Stimulated activated naive CD8-positive, alpha-beta T cell treated with anti-CD3 and anti-CD28 coated beads, Interleukin-15, Interleukin-2, amounts not matched to agents 100 ng/mL and 50 ng/mL, for 24 hours (primary cell): Measurements from ENCODE around the gene NEMP1.
A peak's percentile ranks its signal among the peaks of the same experiment; 100 is the strongest.
"Not testable (repeated sequence)": the region's sequence is repeated elsewhere in the genome, so short reads cannot be mapped to it uniquely, and the experiment has no call there.

ENCODE experiments used
- H3K27ac Mint-ChIP-seq: one replicate; pipeline ENCODE4 v1.8.0; 2021; ENCODE audit warnings: mild to moderate bottlenecking, mixed read lengths
- H3K27me3 Mint-ChIP-seq: one replicate; pipeline ENCODE4 v1.8.0; 2021; ENCODE audit warnings: mixed read lengths
- H3K36me3 Mint-ChIP-seq: one replicate; pipeline ENCODE4 v1.8.0; 2021; ENCODE audit warnings: low read depth, mixed read lengths
- H3K4me1 Mint-ChIP-seq: one replicate; pipeline ENCODE4 v1.8.0; 2021; ENCODE audit warnings: low read depth, mixed read lengths
- H3K4me3 Mint-ChIP-seq: one replicate; pipeline ENCODE4 v1.8.0; 2021; ENCODE audit warnings: mild to moderate bottlenecking, mixed read lengths
- H3K9me3 Mint-ChIP-seq: one replicate; pipeline ENCODE4 v1.8.0; 2021; ENCODE audit warnings: mixed read lengths

The NEMP1 gene

DNA sequence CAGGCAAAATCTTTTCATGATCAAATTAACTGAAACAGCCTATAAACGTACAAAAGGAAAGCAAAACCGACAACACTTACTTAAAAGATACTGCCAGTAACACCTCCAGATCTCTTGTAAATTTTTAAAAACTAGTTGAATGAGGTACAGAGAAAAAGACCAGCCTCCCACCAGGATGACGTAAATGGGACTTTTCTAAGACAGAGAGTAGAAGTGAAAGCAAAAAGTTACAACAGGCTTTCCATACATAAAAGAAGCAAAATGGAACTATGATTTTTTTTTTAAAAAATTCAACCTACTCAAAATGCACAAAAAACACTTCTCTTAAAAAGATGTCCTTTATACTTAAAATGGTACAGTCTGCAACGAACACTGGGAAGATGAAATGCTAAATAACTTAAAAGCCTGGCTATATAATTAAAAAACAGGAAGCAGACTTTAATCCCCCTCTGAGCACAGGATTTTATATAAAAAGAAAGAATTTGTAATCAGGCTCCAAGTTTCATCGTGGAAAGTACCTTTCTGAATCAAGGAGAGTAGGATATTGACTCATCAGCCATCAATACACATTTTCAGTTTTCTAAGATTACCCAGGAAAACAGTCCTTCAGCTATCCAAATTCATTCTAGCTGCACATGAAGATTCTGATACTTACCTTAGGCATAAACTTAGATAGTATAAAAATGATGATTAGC, 14.5 kb downstream of the NEMP1 start:
- peaks cover 59% of the 10 kb centered on the region for H3K36me3 Mint-ChIP-seq
- H3K9me3 Mint-ChIP-seq, result peaks cover 4% of the 10 kb centered on the region
- H3K4me1 Mint-ChIP-seq, result peaks cover 76% of the 10 kb centered on the region
- no peaks in the 10 kb centered on the region for H3K27me3 Mint-ChIP-seq
- H3K27ac Mint-ChIP-seq, result peak overlapping the region; percentile 95
- peak overlapping the region; percentile 85 for H3K4me3 Mint-ChIP-seq

GRCh38 chr12:57058454-57058853, 20.1 kb downstream of the NEMP1 start:
- H3K36me3 Mint-ChIP-seq, result peaks cover 68% of the 10 kb centered on the region
- H3K4me3 Mint-ChIP-seq, result no peak overlapping the region
- no peak overlapping the region for H3K27ac Mint-ChIP-seq
- H3K4me1 Mint-ChIP-seq, result peaks cover 48% of the 10 kb centered on the region
- H3K9me3 Mint-ChIP-seq, result no peaks in the 10 kb centered on the region
- no peaks in the 10 kb centered on the region for H3K27me3 Mint-ChIP-seq

- Mint-ChIP-seq H3K27ac (no peak overlapping the region), H3K9me3 (no peaks in the 10 kb centered on the region), H3K27me3 (no peaks in the 10 kb centered on the region), H3K4me1 (peaks cover 36% of the 10 kb centered on the region), H3K4me3 (no peak overlapping the region), H3K36me3 (peaks cover 71% of the 10 kb centered on the region)
Observed at GRCh38 chr12:57057067-57057751, 21.4 kb downstream of the NEMP1 start.

DNA sequence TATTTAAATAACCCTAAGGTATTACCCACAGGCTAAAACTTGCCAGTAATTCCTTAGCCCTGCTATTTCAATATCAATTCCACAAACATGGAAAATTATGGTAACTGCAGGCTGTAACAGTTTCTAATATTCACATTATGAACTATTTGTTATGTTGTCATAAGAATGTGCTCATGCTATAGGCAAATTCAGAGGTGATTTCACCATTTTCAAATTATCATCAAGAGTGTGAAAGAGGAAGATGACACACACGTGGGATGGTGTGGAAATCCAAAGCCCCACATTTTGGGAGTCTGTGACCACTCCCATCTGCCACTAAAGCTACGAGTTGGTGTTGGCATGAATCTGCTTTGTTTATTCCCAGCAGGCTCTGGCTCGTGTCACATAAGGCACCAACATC, 22.8 kb downstream of the NEMP1 start:
- peaks cover 43% of the 10 kb centered on the region for H3K4me1 Mint-ChIP-seq
- H3K27me3 Mint-ChIP-seq, result no peaks in the 10 kb centered on the region
- no peak overlapping the region for H3K4me3 Mint-ChIP-seq
- H3K27ac Mint-ChIP-seq, result no peak overlapping the region
- H3K36me3 Mint-ChIP-seq, result peaks cover 68% of the 10 kb centered on the region
- H3K9me3 Mint-ChIP-seq, result no peaks in the 10 kb centered on the region

DNA sequence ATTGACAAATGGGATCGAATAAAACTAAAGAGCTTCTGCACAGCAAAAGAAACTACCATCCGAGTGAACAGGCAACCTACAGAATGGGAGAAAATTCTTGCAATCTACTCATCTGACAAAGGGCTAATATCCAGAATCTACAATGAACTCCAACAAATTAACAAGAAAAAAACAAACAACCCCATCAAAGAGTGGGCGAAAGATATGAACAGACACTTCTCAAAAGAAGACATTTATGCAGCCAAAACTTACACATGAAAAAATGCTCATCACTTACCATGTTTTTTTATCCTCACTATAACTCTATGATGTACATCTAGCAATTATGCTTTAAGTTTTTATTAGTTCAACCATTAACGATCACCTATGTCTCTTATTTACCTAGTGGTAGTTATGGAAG, 24.7 kb downstream of the NEMP1 start:
- Mint-ChIP-seq H3K4me1 (peaks cover 40% of the 10 kb centered on the region), H3K36me3 (peaks cover 51% of the 10 kb centered on the region)
- H3K27ac Mint-ChIP-seq, H3K4me3 Mint-ChIP-seq, H3K27me3 Mint-ChIP-seq, H3K9me3 Mint-ChIP-seq: not testable (repeated sequence)

GRCh38 chr12:57053146-57053545, 25.4 kb downstream of the NEMP1 start:
- H3K9me3 Mint-ChIP-seq, H3K4me3 Mint-ChIP-seq, H3K27me3 Mint-ChIP-seq, H3K27ac Mint-ChIP-seq: not testable (repeated sequence)
- Mint-ChIP-seq H3K4me1 (peaks cover 42% of the 10 kb centered on the region), H3K36me3 (peaks cover 43% of the 10 kb centered on the region)

GRCh38 chr12:57051011-57051410, 27.6 kb downstream of the NEMP1 start:
- H3K9me3 Mint-ChIP-seq, result no peaks in the 10 kb centered on the region
- H3K27ac Mint-ChIP-seq, result no peak overlapping the region
- H3K4me3 Mint-ChIP-seq, result no peak overlapping the region
- peaks cover 44% of the 10 kb centered on the region for H3K4me1 Mint-ChIP-seq
- peaks cover under 1% of the 10 kb centered on the region for H3K27me3 Mint-ChIP-seq
- peaks cover 24% of the 10 kb centered on the region for H3K36me3 Mint-ChIP-seq

DNA sequence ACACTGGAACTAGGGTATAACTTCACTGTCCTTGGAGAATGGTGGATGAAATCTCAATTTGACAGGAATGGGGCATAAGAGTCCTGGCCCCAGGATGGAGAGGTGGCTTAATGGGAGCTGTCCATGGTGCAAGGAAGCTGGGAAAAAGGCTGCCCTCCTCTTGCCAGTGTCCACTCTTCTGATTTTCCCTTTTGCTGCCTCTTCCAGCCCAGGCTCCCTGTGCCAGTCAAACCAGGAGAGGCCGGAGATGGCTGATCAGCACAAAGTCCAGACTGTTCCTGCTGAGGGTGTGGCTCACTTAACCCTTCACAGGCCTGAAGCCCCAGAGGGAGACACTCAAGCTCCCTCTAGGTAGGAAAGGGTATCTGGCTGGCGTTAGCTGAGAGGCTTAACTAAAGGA, 28.7 kb downstream of the NEMP1 start, which contains the start of gene MYO1A:
MYO1A (minus strand) TSS at position 240 of the 400 bp plus-strand sequence. CDS start 1,806 bp downstream, outside the sequence.
- peaks cover 16% of the 10 kb centered on the region for H3K36me3 Mint-ChIP-seq
- H3K27ac Mint-ChIP-seq, result no peak within 1 kb of the TSS
- no peak within 1 kb of the TSS for H3K4me3 Mint-ChIP-seq
- peaks cover 4% of the 10 kb centered on the region for H3K27me3 Mint-ChIP-seq
- H3K4me1 Mint-ChIP-seq, result peaks cover 52% of the 10 kb centered on the region
- H3K9me3 Mint-ChIP-seq, result no peaks in the 10 kb centered on the region

- Mint-ChIP-seq H3K4me1 (peaks cover 52% of the 10 kb centered on the region), H3K4me3 (no peak overlapping the region), H3K27ac (no peak overlapping the region), H3K27me3 (peaks cover 4% of the 10 kb centered on the region), H3K36me3 (peaks cover 13% of the 10 kb centered on the region), H3K9me3 (no peaks in the 10 kb centered on the region)
Observed at GRCh38 chr12:57049119-57049446, 29.5 kb downstream of the NEMP1 start.

GRCh38 chr12:57048423-57049118, 30.0 kb downstream of the NEMP1 start:
- H3K4me1 Mint-ChIP-seq, result peaks cover 52% of the 10 kb centered on the region
- peaks cover 4% of the 10 kb centered on the region for H3K27me3 Mint-ChIP-seq
- no peaks in the 10 kb centered on the region for H3K9me3 Mint-ChIP-seq
- H3K4me3 Mint-ChIP-seq, result no peak overlapping the region
- peak overlapping the region; percentile 60 for H3K27ac Mint-ChIP-seq
- peaks cover 8% of the 10 kb centered on the region for H3K36me3 Mint-ChIP-seq

- peak overlapping the region; percentile 24 for H3K4me3 Mint-ChIP-seq
- H3K27ac Mint-ChIP-seq, result peak overlapping the region; percentile 80
- H3K4me1 Mint-ChIP-seq, result peaks cover 52% of the 10 kb centered on the region
- peaks cover 4% of the 10 kb centered on the region for H3K27me3 Mint-ChIP-seq
- no peaks in the 10 kb centered on the region for H3K9me3 Mint-ChIP-seq
- H3K36me3 Mint-ChIP-seq, result peaks cover 2% of the 10 kb centered on the region
Observed at GRCh38 chr12:57047981-57048380, 30.6 kb downstream of the NEMP1 start.

DNA sequence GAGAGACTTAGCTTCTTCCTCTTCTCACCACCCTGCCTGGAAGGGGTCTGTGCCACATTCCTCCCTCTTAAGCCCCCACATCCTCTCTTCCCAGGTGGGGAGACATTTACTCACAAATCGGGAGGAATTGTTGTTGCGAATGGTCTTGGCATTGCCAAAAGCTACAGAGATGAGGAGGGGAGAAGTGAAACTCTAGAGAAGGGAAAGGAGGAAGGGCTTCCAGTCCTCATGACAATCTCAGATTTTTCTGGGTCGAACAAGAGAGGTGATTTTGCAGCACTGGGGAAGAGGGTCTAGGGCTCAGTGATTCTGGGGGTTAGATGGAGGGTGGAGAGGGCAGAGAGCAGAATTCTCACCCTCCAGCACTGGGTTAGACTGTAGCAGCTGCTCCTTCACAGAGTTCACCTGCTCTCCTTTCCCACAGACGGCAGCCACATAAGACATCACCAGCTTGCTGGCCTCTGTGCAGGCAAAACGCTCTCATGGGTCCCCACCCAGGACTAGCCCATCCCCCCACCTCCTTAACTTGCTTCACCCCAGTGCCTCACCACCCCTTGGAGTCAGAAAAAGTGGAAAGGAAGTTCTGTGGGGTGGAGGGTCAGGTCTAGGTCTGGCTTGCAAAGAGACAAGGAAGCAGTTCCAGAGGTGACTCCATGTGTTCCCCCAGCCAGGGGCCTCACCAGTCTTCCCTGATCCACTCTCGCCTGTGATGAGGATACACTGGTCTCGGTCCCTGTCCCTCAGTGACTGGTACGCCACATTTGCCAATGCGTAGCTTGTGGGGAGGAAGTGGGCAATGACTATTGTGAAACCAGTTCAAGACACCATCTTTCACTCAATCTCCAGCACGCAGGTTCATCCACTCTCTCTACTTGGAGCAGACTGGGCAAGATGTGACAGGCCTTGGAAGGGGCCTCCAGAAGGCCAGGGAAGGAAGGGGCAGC, 31.4 kb downstream of the NEMP1 start:
- H3K4me3 Mint-ChIP-seq, result peak overlapping the region; percentile 24
- peak overlapping the region; percentile 80 for H3K27ac Mint-ChIP-seq
- H3K27me3 Mint-ChIP-seq, result peaks cover 4% of the 10 kb centered on the region
- H3K4me1 Mint-ChIP-seq, result peaks cover 52% of the 10 kb centered on the region
- no peaks in the 10 kb centered on the region for H3K9me3 Mint-ChIP-seq
- no peaks in the 10 kb centered on the region for H3K36me3 Mint-ChIP-seq

DNA sequence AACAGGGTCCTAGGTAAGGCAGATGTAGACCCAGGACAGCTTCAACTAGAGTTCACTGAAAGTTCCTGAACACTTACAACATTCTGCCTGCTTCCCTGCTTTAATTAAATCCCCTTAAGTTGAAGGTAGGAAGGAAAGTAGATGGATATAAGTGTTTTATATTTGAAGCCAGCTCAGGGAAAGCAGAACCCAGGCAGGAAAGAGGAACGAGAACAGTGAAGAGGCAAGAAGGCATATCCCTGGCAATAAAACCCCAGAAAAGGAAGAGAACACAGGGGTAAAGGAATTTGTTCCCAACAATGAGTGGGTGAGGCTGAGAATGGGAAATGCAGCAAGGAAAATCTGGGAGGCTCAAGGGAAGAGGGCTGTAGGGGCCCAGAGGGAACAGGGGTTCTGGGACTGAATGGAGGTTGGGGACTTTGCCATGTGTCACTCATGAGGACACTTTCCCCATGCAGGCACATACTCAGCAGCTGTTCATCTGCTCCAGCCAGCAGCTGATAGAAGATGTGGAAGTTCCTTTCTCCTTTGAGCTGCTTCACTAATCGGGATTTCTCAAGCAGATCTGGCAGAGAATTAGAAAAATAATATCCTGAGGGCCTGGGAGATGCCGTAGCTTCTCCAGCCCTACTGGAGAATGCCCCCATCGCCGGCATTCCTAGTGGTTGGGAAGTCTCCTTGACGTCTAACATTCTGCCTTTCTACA, 32.4 kb downstream of the NEMP1 start:
- no peaks in the 10 kb centered on the region for H3K36me3 Mint-ChIP-seq
- H3K4me1 Mint-ChIP-seq, result peaks cover 48% of the 10 kb centered on the region
- peak overlapping the region; percentile 71 for H3K27ac Mint-ChIP-seq
- no peak overlapping the region for H3K4me3 Mint-ChIP-seq
- no peaks in the 10 kb centered on the region for H3K9me3 Mint-ChIP-seq
- peaks cover 4% of the 10 kb centered on the region for H3K27me3 Mint-ChIP-seq

DNA sequence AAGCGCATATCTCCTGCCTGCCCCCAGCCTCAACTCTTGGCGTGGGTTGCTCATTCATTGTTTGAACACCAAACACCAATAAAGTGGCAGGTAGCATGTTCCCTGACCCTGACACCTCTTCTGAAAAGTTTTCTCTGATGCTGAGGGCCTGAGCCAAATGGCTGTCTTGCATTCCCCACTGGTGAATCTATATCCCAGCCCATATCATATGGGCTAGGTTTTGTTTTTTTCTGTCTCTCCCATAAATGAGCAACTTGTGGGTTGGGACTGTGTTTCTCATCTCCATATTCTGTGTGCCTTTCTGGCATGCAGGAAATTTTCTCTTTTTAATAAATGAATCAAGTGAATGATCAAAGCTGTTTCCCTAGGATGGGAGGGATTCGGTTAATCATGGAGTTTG, 33.7 kb downstream of the NEMP1 start:
- Mint-ChIP-seq H3K9me3 (no peaks in the 10 kb centered on the region), H3K4me1 (peaks cover 41% of the 10 kb centered on the region), H3K27ac (no peak overlapping the region), H3K4me3 (no peak overlapping the region), H3K36me3 (no peaks in the 10 kb centered on the region), H3K27me3 (peaks cover 4% of the 10 kb centered on the region)
